WTC11 (cell line): ENCODE data around the gene MGMT. TPM values are rescaled to one million over a fixed set of nuclear protein-coding genes. Genes with fewer than 3 reads are reported as not detected.

Source experiments
- ATAC-seq: fragments of 200-7000 bp; cut with Tn5 transposase; 2 replicates; pipeline ENCODE4 v1.10.0; 2021; ENCODE audit warnings: mild to moderate bottlenecking, moderate library complexity
- CTCF ChIA-PET: fragments of 300-600 bp; sonication (Branson Sonifier 250); formaldehyde crosslinking; loops from one replicate; lab custom pipeline; 2021; ENCODE audit warnings: antibody characterized with exemption; lab: Charles Lee
- POLR2A ChIA-PET: fragments of 350-600 bp; sonication (Branson Sonifier 250); formaldehyde crosslinking; loops from one replicate; lab custom pipeline; 2021; ENCODE audit warnings: antibody characterized with exemption; lab: Charles Lee
- DNase-seq: peaks from one replicate; pipeline ENCODE4 v3.0.0; 2021; ENCODE audit warnings: low spot score
- H3K27ac Mint-ChIP-seq: 2 replicates; pipeline ENCODE4 v1.8.0; 2021; ENCODE audit warnings: mixed read lengths
- H3K27me3 Mint-ChIP-seq: 2 replicates; pipeline ENCODE4 v1.8.0; 2021; ENCODE audit warnings: low read depth, mild to moderate bottlenecking, moderate library complexity, mixed read lengths
- H3K36me3 Mint-ChIP-seq: 2 replicates; pipeline ENCODE4 v1.8.0; 2021; ENCODE audit warnings: mixed read lengths
- H3K4me1 Mint-ChIP-seq: 2 replicates; pipeline ENCODE4 v1.8.0; 2022; ENCODE audit warnings: mixed read lengths
- H3K4me3 Mint-ChIP-seq: 2 replicates; pipeline ENCODE4 v1.8.0; 2021; ENCODE audit warnings: mild to moderate bottlenecking, moderate library complexity, mixed read lengths
- H3K9me3 Mint-ChIP-seq: 2 replicates; pipeline ENCODE4 v1.8.0; 2021; ENCODE audit warnings: mixed read lengths
- CREM ChIP-seq: sonication (generic); formaldehyde crosslinking; IDR thresholded peaks from 2 replicates; pipeline ENCODE4 v1.8.1; 2022; ENCODE audit warnings: mild to moderate bottlenecking, missing genetic modification reagents, moderate library complexity
- ESRRA ChIP-seq: sonication (generic); formaldehyde crosslinking; IDR thresholded peaks from 2 replicates; pipeline ENCODE4 v1.8.1; 2022; ENCODE audit warnings: mild to moderate bottlenecking, missing genetic modification reagents, borderline replicate concordance
- GABPB1 ChIP-seq: sonication (generic); formaldehyde crosslinking; IDR thresholded peaks from 2 replicates; pipeline ENCODE4 v1.8.1; 2023; ENCODE audit warnings: mild to moderate bottlenecking, missing genetic modification reagents
- NFE2L1 ChIP-seq: sonication (generic); formaldehyde crosslinking; IDR thresholded peaks from 2 replicates; pipeline ENCODE4 v1.8.1; 2023; ENCODE audit warnings: missing genetic modification reagents
- NR1H2 ChIP-seq: sonication (generic); formaldehyde crosslinking; IDR thresholded peaks from 2 replicates; pipeline ENCODE4 v1.9.0; 2021; ENCODE audit warnings: mild to moderate bottlenecking, moderate library complexity, missing genetic modification reagents
- OVOL2 ChIP-seq: fragments of 250-450 bp; sonication (Bioruptor Pico); IDR thresholded peaks from 2 replicates; pipeline ENCODE4 v1.9.0; 2021; ENCODE audit warnings: mild to moderate bottlenecking, borderline replicate concordance
- PRRX2 ChIP-seq: fragments of 250-450 bp; sonication (Bioruptor Pico); IDR thresholded peaks from 2 replicates; pipeline ENCODE4 v1.8.0; 2021; ENCODE audit warnings: mild to moderate bottlenecking
- RELA ChIP-seq: sonication (generic); formaldehyde crosslinking; IDR thresholded peaks from 2 replicates; pipeline ENCODE4 v1.8.1; 2022; ENCODE audit warnings: missing genetic modification reagents, mild to moderate bottlenecking, borderline replicate concordance
- SMAD3 ChIP-seq: sonication (generic); formaldehyde crosslinking; IDR thresholded peaks from 2 replicates; pipeline ENCODE4 v1.8.0; 2022; ENCODE audit warnings: missing genetic modification reagents, mild to moderate bottlenecking, borderline replicate concordance
- TEAD1 ChIP-seq: sonication (generic); formaldehyde crosslinking; IDR thresholded peaks from 2 replicates; pipeline ENCODE4 v1.8.0; 2022; ENCODE audit warnings: mild to moderate bottlenecking, missing genetic modification reagents
- ZBTB43 ChIP-seq: sonication (generic); formaldehyde crosslinking; IDR thresholded peaks from 2 replicates; pipeline ENCODE4 v1.8.1; 2023; ENCODE audit warnings: mild to moderate bottlenecking, missing genetic modification reagents
- ZNF532 ChIP-seq: fragments of 250-450 bp; sonication (Bioruptor Pico); IDR thresholded peaks from 2 replicates; pipeline ENCODE4 v1.9.0; 2021; ENCODE audit warnings: mild to moderate bottlenecking, borderline replicate concordance
- total RNA-seq: library from RNA; stranded (reverse); gene quantifications from 3 replicates; pipeline ENCODE4 v1.2.3, GENCODE V29; 2021
- TF ChIP-seq, protein P1 (sequence below): sonication (generic); formaldehyde crosslinking; IDR thresholded peaks from 2 replicates; pipeline ENCODE4 v1.8.0; 2023; ENCODE audit warnings: mild to moderate bottlenecking, missing genetic modification reagents
- TF ChIP-seq, protein P2 (sequence below): fragments of 250-450 bp; sonication (Bioruptor Pico); IDR thresholded peaks from 2 replicates; pipeline ENCODE4 v1.8.0; 2021; ENCODE audit warnings: mild to moderate bottlenecking

Gene MGMT
- total RNA-seq, 1 experiment from 2014 or later: 11.8 TPM

- TF ChIP-seq, protein P1, sequence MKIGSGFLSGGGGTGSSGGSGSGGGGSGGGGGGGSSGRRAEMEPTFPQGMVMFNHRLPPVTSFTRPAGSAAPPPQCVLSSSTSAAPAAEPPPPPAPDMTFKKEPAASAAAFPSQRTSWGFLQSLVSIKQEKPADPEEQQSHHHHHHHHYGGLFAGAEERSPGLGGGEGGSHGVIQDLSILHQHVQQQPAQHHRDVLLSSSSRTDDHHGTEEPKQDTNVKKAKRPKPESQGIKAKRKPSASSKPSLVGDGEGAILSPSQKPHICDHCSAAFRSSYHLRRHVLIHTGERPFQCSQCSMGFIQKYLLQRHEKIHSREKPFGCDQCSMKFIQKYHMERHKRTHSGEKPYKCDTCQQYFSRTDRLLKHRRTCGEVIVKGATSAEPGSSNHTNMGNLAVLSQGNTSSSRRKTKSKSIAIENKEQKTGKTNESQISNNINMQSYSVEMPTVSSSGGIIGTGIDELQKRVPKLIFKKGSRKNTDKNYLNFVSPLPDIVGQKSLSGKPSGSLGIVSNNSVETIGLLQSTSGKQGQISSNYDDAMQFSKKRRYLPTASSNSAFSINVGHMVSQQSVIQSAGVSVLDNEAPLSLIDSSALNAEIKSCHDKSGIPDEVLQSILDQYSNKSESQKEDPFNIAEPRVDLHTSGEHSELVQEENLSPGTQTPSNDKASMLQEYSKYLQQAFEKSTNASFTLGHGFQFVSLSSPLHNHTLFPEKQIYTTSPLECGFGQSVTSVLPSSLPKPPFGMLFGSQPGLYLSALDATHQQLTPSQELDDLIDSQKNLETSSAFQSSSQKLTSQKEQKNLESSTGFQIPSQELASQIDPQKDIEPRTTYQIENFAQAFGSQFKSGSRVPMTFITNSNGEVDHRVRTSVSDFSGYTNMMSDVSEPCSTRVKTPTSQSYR (CRISPR knock-in tag): no peak
- TF ChIP-seq, protein P2, sequence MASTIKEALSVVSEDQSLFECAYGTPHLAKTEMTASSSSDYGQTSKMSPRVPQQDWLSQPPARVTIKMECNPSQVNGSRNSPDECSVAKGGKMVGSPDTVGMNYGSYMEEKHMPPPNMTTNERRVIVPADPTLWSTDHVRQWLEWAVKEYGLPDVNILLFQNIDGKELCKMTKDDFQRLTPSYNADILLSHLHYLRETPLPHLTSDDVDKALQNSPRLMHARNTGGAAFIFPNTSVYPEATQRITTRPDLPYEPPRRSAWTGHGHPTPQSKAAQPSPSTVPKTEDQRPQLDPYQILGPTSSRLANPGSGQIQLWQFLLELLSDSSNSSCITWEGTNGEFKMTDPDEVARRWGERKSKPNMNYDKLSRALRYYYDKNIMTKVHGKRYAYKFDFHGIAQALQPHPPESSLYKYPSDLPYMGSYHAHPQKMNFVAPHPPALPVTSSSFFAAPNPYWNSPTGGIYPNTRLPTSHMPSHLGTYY (CRISPR knock-in tag): no peak
- TF ChIP-seq TEAD1 (CRISPR knock-in tag): no peak
- TF ChIP-seq GABPB1: no peak
These were observed 159.3 kb downstream of the MGMT start (continued) for GRCh38 chr10:129626309-129626708.

DNA sequence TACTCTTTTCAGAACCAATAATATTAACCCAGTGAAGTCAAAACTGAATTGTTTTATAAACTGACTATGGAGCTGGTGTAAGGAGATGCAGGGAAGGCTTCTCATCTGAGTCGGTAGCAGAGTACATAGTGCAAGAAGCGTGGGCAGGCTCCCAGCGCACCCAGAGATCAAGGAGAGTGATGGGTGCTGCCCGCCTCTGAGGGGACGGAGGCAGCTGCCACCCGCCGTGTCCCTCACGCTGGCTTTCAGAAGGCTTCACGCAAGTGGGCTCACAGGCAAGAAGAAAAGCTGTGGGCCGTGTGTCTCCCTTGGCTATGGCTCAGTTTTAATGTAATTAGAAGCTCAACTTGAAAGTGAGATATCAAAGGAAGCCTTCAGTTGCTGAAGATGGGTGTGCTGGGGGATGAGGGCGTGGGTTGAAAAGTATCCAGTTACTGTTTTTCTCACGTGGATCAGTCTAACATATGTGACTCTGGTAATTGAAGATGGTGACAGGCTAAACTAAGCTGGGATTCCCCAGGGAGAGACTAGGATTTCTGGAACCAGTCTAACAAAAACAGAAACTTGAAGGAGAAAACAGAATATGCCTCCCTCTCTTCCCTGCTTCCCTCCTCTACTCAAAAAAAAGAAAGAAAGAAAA lies 159.9 kb downstream of the MGMT start:
- Mint-ChIP-seq H3K27me3 (no peaks in the 10 kb centered on the region), H3K27ac (no peak overlapping the region), H3K9me3 (no peaks in the 10 kb centered on the region), H3K36me3 (no peaks in the 10 kb centered on the region), H3K4me1 (0 out of 2 replicates have a peak, but pooled peaks cover 2% of the 10 kb centered on the region), H3K4me3 (no peak overlapping the region)
- DNase-seq: no peak
- TF ChIP-seq ZNF532 (CRISPR knock-in tag) (no peak), CREM (CRISPR knock-in tag) (no peak), OVOL2 (no peak), SMAD3 (CRISPR knock-in tag) (no peak), RELA (CRISPR knock-in tag) (no peak), NFE2L1 (CRISPR knock-in tag) (no peak), ESRRA (CRISPR knock-in tag) (no peak), ZBTB43 (CRISPR knock-in tag) (no peak), NR1H2 (no peak), PRRX2 (CRISPR knock-in tag) (no peak)
- TF ChIP-seq, protein P2 (CRISPR knock-in tag): no peak
- TF ChIP-seq, protein P1 (CRISPR knock-in tag): no peak
- POLR2A ChIA-PET: no interaction called here
- CTCF ChIA-PET: interaction anchor here (1.7 kb wide), 1 partner anchor 32 kb away, joined by 11 read pairs; no protein-coding TSS in a partner anchor
- ATAC-seq: no peak
